WTC11 (cell line): Measurements from ENCODE around the gene KCNG2.

Experiments
- CREM ChIP-seq: sonication (generic); formaldehyde crosslinking; IDR thresholded peaks from 2 replicates; pipeline ENCODE4 v1.8.1; 2022; ENCODE audit warnings: mild to moderate bottlenecking, missing genetic modification reagents, moderate library complexity
- MYBL2 ChIP-seq: sonication (generic); formaldehyde crosslinking; IDR thresholded peaks from 2 replicates; pipeline ENCODE4 v1.8.1; 2023; ENCODE audit warnings: mild to moderate bottlenecking, moderate library complexity, missing genetic modification reagents
- NFYB ChIP-seq: sonication (generic); formaldehyde crosslinking; conservative IDR thresholded peaks from 2 replicates; pipeline ENCODE4 v1.8.0; 2022; ENCODE audit warnings: low read depth, missing genetic modification reagents
- TEAD4 ChIP-seq: sonication (generic); formaldehyde crosslinking; IDR thresholded peaks from 2 replicates; pipeline ENCODE4 v1.8.0; 2022; ENCODE audit warnings: mild to moderate bottlenecking, missing genetic modification reagents
- ZNF423 ChIP-seq: fragments of 250-450 bp; sonication (Bioruptor Pico); IDR thresholded peaks from 2 replicates; pipeline ENCODE4 v2.1.2; 2022; ENCODE audit warnings: mild to moderate bottlenecking, moderate library complexity
- TF ChIP-seq, protein P1 (sequence below): sonication (generic); formaldehyde crosslinking; IDR thresholded peaks from 2 replicates; pipeline ENCODE4 v1.8.1; 2023; ENCODE audit warnings: mild to moderate bottlenecking, missing genetic modification reagents, moderate library complexity
- TF ChIP-seq, protein P2 (sequence below): fragments of 200-600 bp; IDR thresholded peaks from 2 replicates; pipeline ENCODE4 v1.8.0; 2022; ENCODE audit warnings: antibody characterized with exemption

DNA sequence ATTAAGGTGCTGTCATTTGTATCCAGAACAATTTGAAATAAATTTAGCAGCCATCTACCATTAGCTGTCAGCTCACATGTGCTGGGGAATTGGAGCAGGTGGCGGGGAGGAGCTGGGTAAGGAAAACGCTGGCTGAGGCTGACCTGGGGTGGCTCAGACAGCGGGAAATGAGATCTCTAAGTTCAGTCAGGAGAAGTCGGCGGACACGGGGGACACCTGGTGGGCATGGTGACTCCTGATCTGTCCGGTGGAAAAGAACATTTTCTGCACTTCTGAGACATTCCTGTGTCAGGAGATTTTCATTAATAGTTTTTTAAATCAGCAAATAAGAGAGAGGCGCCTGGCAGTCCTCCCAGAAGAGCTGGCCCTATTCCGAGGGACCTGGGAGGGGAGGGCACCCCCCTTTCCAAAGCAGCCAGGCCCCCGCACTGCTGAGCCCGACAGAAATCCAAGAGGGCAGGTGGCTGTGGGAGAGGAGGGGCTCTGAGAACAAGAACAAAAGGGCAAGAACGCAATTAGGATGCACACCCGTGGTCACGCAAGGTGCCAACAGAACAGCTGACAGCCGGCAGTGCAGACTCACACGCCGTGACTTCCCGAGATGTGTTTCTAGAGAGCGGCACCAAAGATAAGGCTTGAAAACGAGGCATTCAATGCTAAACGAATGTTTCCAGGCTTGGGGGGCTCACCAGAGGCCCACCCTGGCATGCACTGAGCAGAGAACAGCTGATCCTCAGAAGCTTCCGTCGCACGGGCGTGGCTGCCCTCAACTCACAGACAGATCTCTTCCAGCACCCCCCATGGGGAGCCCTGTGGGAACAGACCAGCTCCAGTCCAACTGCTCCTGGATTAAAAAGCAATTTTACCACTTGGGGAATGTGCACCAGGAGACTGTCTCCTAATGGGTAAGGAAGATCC lies 127.3 kb downstream of the KCNG2 start:
- TF ChIP-seq, protein P1, sequence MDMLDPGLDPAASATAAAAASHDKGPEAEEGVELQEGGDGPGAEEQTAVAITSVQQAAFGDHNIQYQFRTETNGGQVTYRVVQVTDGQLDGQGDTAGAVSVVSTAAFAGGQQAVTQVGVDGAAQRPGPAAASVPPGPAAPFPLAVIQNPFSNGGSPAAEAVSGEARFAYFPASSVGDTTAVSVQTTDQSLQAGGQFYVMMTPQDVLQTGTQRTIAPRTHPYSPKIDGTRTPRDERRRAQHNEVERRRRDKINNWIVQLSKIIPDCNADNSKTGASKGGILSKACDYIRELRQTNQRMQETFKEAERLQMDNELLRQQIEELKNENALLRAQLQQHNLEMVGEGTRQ (CRISPR knock-in tag): no peak
- TF ChIP-seq, protein P2, sequence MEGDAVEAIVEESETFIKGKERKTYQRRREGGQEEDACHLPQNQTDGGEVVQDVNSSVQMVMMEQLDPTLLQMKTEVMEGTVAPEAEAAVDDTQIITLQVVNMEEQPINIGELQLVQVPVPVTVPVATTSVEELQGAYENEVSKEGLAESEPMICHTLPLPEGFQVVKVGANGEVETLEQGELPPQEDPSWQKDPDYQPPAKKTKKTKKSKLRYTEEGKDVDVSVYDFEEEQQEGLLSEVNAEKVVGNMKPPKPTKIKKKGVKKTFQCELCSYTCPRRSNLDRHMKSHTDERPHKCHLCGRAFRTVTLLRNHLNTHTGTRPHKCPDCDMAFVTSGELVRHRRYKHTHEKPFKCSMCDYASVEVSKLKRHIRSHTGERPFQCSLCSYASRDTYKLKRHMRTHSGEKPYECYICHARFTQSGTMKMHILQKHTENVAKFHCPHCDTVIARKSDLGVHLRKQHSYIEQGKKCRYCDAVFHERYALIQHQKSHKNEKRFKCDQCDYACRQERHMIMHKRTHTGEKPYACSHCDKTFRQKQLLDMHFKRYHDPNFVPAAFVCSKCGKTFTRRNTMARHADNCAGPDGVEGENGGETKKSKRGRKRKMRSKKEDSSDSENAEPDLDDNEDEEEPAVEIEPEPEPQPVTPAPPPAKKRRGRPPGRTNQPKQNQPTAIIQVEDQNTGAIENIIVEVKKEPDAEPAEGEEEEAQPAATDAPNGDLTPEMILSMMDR: no peak
- TF ChIP-seq CREM (CRISPR knock-in tag) (no peak), NFYB (CRISPR knock-in tag) (no peak), TEAD4 (CRISPR knock-in tag) (no peak), ZNF423 (CRISPR knock-in tag) (no peak), MYBL2 (no peak)
